Activated CD8-positive, alpha-beta memory T cell treated with anti-CD3 and anti-CD28 coated beads, Interleukin-2, amount 50 U/mL, for 1 hour (primary cell): ENCODE results near the gene MMRN1.

Source experiments
- DNase-seq: peaks from one replicate; pipeline ENCODE4 v3.0.0-alpha.2; 2020; ENCODE audit errors: extremely low read depth

The MMRN1 gene

GRCh38 chr4:89997171-89997704 lies 102.6 kb downstream of the MMRN1 start:
- no peak for DNase-seq

- DNase-seq = no peak
These were observed 103.9 kb downstream of the MMRN1 start for GRCh38 chr4:89998469-89999011.

GRCh38 chr4:90001023-90001422 lies 106.4 kb downstream of the MMRN1 start:
- DNase-seq = no peak

- no peak for DNase-seq
These were observed 107.9 kb downstream of the MMRN1 start for GRCh38 chr4:90002441-90003062.
